ENCODE results near the gene FNIP1. TPM values are rescaled to one million over a fixed set of nuclear protein-coding genes. Genes with fewer than 3 reads are reported as not detected.

FNIP1 gene
- total and polyA plus RNA-seq, 2 donors from 2014 or later: 2.9 to 31.1 TPM

DNA sequence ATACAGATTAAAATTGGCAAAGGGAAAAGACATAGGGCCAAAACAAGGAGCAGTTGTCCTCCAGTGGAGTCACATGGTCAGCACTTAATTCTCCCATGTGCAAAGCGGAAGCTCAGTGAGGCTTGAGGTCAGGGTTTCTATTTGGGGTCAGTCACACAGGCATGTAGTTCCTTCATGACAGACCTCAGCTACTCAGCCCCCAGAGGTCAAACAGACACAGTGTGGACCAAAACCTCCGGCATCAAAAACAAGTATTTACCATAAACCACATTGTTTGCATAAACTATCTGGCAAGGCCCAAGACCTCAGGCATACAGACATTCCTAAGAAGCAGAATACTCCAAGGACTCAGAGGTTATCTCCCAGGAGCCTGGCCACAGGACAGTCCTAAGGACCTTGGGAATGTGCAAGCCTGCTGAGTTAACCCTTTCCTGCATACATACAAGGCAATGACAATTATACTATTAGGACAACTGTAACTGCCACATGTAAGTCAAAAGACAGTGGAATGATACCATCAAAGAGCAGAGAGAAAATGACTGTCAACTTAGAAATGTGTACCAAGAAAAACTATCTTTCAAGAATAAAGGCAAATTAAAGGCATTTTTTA lies 28.7 kb upstream of the FNIP1 start:
- TF ChIP-seq, protein P1, sequence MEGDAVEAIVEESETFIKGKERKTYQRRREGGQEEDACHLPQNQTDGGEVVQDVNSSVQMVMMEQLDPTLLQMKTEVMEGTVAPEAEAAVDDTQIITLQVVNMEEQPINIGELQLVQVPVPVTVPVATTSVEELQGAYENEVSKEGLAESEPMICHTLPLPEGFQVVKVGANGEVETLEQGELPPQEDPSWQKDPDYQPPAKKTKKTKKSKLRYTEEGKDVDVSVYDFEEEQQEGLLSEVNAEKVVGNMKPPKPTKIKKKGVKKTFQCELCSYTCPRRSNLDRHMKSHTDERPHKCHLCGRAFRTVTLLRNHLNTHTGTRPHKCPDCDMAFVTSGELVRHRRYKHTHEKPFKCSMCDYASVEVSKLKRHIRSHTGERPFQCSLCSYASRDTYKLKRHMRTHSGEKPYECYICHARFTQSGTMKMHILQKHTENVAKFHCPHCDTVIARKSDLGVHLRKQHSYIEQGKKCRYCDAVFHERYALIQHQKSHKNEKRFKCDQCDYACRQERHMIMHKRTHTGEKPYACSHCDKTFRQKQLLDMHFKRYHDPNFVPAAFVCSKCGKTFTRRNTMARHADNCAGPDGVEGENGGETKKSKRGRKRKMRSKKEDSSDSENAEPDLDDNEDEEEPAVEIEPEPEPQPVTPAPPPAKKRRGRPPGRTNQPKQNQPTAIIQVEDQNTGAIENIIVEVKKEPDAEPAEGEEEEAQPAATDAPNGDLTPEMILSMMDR (IDR thresholded peaks at IDR 0.05; ENCODE audit: borderline replicate concordance, extremely low read depth, insufficient read depth): no peak
- H3K36me3 ChIP-seq (ENCODE audit: control insufficient read depth in 2 of 3, insufficient read depth in 3 of 3, low read length in 3 of 3): no peaks in the 10 kb centered on the region
- no peaks in the 10 kb centered on the region for H3K4me1 ChIP-seq (ENCODE audit: control insufficient read depth in 2 of 3, insufficient read depth in 2 of 3, low read depth in 1 of 3, low read length in 3 of 3)
- H3K4me3 ChIP-seq (ENCODE audit: low read length in 3 of 3): no peak overlapping the region
- intact Hi-C loops (cut with DNase I): no loop called here
- no peaks in the 10 kb centered on the region for H3K27me3 ChIP-seq (ENCODE audit: control insufficient read depth, insufficient read depth, low read length)
- FAIRE-seq (no peak), DNase-seq (no peak)
- no peaks in the 10 kb centered on the region for H3K9me3 ChIP-seq (ENCODE audit: control insufficient read depth in 2 of 3, insufficient read depth in 1 of 3, low read length in 3 of 3)
- no peak overlapping the region for H3K9ac ChIP-seq (ENCODE audit: low read length in 3 of 3)
- H3K27ac ChIP-seq (ENCODE audit: low read depth in 2 of 2, low read length in 2 of 2): no peak overlapping the region

DNA sequence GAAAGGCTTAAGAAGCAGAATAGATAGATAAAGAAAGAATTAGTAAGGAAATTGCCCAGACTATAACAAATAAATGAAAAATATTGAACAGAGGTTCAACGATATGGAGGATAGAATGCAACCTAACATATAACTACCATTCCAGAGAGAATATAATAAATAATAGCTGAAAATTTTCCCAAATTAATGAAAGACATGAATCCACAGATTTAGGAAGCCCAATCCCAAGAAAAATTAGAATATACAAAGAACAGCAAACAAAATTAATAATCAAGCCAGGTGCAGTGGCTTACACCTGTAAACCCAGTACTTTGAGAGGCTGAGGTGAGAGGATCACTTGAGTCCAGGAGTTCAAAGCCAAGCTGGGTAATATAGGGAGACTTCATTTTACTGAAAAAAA lies 27.8 kb upstream of the FNIP1 start:
- no peak overlapping the region for H3K27ac ChIP-seq (ENCODE audit: low read depth in 2 of 2, low read length in 2 of 2)
- H3K9me3 ChIP-seq (ENCODE audit: control insufficient read depth in 2 of 3, insufficient read depth in 1 of 3, low read length in 3 of 3): no peaks in the 10 kb centered on the region
- FAIRE-seq (no peak), DNase-seq (no peak)
- H3K27me3 ChIP-seq (ENCODE audit: control insufficient read depth, insufficient read depth, low read length): no peaks in the 10 kb centered on the region
- no peak overlapping the region for H3K9ac ChIP-seq (ENCODE audit: low read length in 3 of 3)
- H3K4me1 ChIP-seq (ENCODE audit: control insufficient read depth in 2 of 3, insufficient read depth in 2 of 3, low read depth in 1 of 3, low read length in 3 of 3): no peaks in the 10 kb centered on the region
- H3K36me3 ChIP-seq (ENCODE audit: control insufficient read depth in 2 of 3, insufficient read depth in 3 of 3, low read length in 3 of 3): no peaks in the 10 kb centered on the region
- TF ChIP-seq, protein P1 (IDR thresholded peaks at IDR 0.05; ENCODE audit: borderline replicate concordance, extremely low read depth, insufficient read depth): no peak
- H3K4me3 ChIP-seq (ENCODE audit: low read length in 3 of 3): no peak overlapping the region
- intact Hi-C loops (cut with DNase I): no loop called here

DNA sequence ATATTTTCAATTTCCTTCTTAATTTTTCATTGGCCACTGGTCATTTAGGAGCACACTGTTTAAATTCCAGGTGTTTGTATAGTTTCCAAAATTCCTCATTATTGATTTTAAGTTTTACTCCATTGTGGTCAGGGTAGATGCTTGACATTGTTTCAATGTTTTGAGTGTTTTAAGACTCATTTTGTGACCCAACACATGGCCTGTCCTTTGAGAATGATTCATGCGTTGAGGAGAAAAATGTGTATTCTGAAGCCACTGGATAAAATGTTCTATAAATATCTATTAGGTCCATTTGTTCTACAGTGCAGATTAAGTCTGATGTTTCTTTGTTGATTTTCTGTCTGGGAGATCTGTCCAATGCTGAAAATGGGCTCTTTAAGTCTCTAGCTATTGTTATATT lies 24.4 kb upstream of the FNIP1 start:
- intact Hi-C loops (cut with DNase I): no loop called here
- TF ChIP-seq, protein P1 (IDR thresholded peaks at IDR 0.05; ENCODE audit: borderline replicate concordance, extremely low read depth, insufficient read depth): no peak
- Histone ChIP-seq H3K9ac (ENCODE audit: low read length in 3 of 3) (no peak overlapping the region), H3K9me3 (ENCODE audit: control insufficient read depth in 2 of 3, insufficient read depth in 1 of 3, low read length in 3 of 3) (no peaks in the 10 kb centered on the region), H3K4me3 (ENCODE audit: low read length in 3 of 3) (no peak overlapping the region), H3K27ac (ENCODE audit: low read depth in 2 of 2, low read length in 2 of 2) (no peak overlapping the region), H3K4me1 (ENCODE audit: control insufficient read depth in 2 of 3, insufficient read depth in 2 of 3, low read depth in 1 of 3, low read length in 3 of 3) (no peaks in the 10 kb centered on the region), H3K36me3 (ENCODE audit: control insufficient read depth in 2 of 3, insufficient read depth in 3 of 3, low read length in 3 of 3) (no peaks in the 10 kb centered on the region), H3K27me3 (ENCODE audit: control insufficient read depth, insufficient read depth, low read length) (no peaks in the 10 kb centered on the region)
- no peak for DNase-seq
- FAIRE-seq: no peak
